ENCODE results near the gene GSK3B.
A peak's percentile ranks its signal among the peaks of the same experiment; 100 is the strongest.
"Not testable (repeated sequence)": the region's sequence is repeated elsewhere in the genome, so short reads cannot be mapped to it uniquely, and the experiment has no call there.

Gene GSK3B

GRCh38 chr3:120095226-120095978 lies 1.2 kb upstream of the GSK3B start:
- peak; percentile 81 for DNase-seq

GRCh38 chr3:120094776-120095225 lies 554 bp upstream of the GSK3B start:
- DNase-seq: peak; percentile 96

- no peak for DNase-seq
These were observed 932 bp downstream of the GSK3B start for GRCh38 chr3:120093119-120093910.

GRCh38 chr3:120092474-120092873 lies 1.8 kb downstream of the GSK3B start:
- no peak for DNase-seq

- no peak for DNase-seq
These were observed 3.8 kb downstream of the GSK3B start for GRCh38 chr3:120090422-120090821.

GRCh38 chr3:120089089-120089488 lies 5.2 kb downstream of the GSK3B start:
- DNase-seq: no peak

- no peak for DNase-seq
These were observed 5.6 kb downstream of the GSK3B start for GRCh38 chr3:120088622-120089021.

- no peak for DNase-seq
These were observed 12.5 kb downstream of the GSK3B start for GRCh38 chr3:120081719-120082118.

- no peak for DNase-seq
These were observed 13.4 kb downstream of the GSK3B start for GRCh38 chr3:120080836-120081235.

- no peak for DNase-seq
These were observed 16.5 kb downstream of the GSK3B start for GRCh38 chr3:120077731-120078130.

GRCh38 chr3:120072867-120073525 lies 21.3 kb downstream of the GSK3B start:
- no peak for DNase-seq

GRCh38 chr3:120071259-120071658 lies 23.0 kb downstream of the GSK3B start:
- no peak for DNase-seq

- DNase-seq: no peak
These were observed 23.8 kb downstream of the GSK3B start for GRCh38 chr3:120070263-120070981.

- no peak for DNase-seq
These were observed 27.2 kb downstream of the GSK3B start for GRCh38 chr3:120067083-120067482.

GRCh38 chr3:120066634-120067033 lies 27.6 kb downstream of the GSK3B start:
- no peak for DNase-seq

GRCh38 chr3:120064641-120065040 lies 29.6 kb downstream of the GSK3B start:
- no peak for DNase-seq

- no peak for DNase-seq
These were observed 31.8 kb downstream of the GSK3B start for GRCh38 chr3:120062474-120062873.

- DNase-seq: no peak
These were observed 35.0 kb downstream of the GSK3B start for GRCh38 chr3:120059081-120059864.

GRCh38 chr3:120057626-120058025 lies 36.6 kb downstream of the GSK3B start:
- no peak for DNase-seq

GRCh38 chr3:120057029-120057428 lies 37.2 kb downstream of the GSK3B start:
- no peak for DNase-seq

- not testable (repeated sequence) for DNase-seq
These were observed 40.6 kb downstream of the GSK3B start for GRCh38 chr3:120053647-120054046.

- DNase-seq: no peak
These were observed 41.6 kb downstream of the GSK3B start for GRCh38 chr3:120052677-120053076.
